GM18909 (cell line): ENCODE measurements around the gene RANBP1.

Experiments
- ATAC-seq: cut with Tn5 transposase; IDR thresholded peaks from one replicate; pipeline ENCODE4 v1.9.1; 2021; ENCODE audit warnings: mild to moderate bottlenecking; ENCODE audit not compliant: unreplicated experiment, poor library complexity

RANBP1 gene

DNA sequence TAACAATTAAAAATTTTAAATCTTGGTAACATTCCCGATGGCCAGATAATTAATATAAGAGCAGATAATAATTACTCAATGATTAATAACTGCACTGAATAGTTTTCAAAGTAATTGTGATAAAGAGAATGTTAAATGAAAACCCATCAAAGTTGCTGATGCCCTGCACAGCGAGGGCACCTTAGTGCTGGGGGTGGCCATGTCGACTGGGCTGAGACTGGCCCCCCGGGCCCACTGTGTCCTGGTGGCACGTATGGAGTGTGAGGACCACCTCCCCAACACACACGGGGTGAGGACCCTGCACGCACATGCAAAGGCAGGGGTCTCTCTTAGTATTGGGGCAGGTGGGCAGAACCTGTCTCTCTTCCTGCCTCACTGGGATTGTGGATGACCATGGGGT is 50.0 kb downstream of the RANBP1 start:
- ATAC-seq, result no peak

DNA sequence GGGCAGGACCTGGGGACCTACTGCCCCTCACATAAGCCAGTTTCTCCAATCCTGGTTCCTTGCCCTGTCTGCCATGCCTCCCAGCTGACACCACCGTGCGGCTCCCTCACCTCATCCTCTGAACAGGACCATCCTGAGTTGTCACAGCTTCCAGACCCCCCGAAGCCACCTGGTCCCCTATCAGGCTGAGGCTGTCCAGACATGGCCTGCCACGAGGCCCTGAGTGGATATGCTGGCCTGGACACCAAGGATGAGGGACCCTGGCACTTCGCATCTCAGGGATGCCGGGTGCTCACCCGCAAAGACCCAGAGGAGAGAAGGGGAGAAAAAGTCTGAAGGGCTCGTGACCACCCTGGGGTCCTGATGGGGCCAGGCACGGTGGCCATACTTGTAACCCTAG is 50.8 kb downstream of the RANBP1 start:
- ATAC-seq, result no peak

DNA sequence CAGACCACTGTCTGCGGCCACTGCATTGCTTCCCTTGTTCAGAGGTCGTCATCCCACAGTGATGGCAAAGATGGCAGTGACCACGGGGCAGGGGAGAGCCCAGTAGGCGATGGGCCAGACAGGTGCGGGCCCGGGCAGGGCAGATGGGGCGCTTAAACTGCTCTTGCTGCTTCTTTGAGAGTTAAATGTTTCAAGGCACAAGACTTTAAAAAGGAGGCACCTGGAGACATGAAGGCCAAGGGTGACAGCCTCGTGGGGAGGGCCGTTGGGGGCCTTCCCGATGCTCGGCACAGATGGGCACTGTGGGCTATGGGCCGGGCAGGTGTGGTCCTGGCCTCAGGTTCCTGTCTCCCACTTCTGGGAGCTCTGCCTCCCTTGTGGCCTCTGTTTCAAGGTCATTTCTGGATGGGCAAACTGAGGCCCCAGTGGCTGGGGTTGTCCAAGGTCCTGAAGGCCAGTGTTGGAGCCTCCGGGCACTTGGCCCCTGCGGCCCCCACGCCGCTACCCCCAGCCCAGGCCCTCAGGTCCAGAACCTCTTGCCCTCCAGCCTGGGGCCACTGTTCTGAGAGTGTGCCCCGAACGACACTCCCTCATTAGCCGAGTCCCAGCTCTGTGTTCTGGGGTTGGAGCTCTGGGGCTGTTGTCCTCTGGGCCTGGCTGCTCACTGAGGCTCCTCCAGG is 51.9 kb downstream of the RANBP1 start:
- ATAC-seq, result no peak

DNA sequence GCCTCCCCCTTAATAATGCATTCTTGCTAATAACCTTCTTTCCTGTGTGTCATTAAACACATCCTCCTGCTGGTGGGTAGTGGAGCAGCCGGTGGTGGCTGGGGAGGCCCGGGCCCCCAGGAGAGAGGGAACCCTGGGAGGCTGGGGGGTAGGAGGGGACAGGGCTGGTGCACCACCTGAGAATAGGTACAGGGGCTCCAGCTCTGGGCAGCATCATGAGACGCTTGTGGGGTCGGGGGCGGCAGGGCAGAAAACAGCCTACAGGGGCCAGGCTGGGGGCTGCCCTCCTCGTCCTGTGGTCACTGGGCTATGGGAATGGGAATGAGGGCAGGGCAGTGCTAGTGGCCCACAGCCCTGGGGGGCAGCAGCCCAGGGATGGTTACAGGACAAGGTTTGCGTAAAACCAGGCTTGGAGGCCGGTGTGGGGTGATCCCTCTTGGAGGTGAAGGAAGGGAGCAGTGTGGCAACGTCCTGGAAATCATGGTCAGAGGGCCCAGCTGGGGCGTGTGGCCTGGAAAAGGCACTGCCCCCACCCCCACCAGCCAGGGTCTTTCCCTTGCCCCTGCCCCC is 53.4 kb downstream of the RANBP1 start:
- no peak for ATAC-seq

DNA sequence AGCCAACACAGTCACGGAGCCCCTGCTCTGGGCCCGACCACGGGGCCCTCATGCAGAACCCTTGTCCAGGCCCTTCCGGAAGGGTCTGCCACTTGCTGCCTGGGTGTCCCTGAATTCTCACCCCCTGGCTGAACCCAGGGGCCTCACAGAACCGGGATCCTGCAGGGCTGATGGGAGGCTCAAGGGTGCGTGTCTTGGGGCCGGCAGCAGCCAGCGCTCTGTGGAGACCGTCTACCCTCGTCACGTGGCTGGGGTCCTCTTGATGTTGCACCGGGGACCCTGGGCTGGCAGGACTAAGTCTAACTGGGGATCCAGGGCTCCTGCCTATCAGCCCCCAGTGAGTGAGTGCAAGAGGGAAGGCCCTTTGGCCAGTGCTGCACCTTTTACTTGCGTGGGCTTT is 54.3 kb downstream of the RANBP1 start:
- ATAC-seq, result no peak

DNA sequence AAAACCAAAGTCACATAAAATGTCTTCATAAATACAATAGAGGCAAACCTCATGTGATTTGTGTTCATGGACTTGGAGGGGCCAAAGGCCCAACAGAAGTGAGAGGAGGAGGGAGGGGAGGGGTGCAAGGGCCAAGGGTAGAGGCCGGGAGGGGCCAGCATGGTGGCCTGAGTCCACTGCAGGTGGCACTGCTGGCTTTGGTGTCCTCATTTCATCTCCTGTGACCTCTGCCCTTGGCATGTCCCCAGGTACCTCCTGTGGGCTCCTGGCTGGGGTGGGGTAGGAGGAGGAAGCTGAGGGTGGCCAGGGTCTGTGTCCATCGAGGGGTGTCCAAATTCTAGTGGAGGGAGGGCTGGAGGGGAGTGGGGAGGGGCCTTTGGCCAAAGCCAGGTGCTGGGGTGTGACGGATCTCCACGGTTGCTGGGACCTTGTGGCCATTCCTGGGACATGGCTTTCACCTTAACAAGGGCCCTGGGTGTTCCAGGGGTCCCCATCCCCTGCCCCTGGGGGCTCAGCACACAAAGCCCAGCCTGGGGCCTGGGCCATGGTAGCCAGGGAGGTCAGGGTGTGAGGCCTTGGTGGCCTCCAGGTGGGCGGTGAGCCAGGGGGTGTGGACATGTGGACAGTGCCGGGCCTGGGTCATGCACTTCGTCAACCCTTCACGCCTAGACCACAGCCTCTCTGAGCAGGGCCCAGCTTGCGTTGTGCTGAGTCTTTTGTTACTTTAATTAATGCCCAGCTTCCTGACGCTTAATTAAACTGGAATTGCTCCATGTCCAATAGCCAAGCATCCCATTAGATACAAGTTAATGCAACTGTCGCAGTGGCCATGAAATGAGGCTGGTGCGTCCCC is 55.6 kb downstream of the RANBP1 start:
- no peak for ATAC-seq

DNA sequence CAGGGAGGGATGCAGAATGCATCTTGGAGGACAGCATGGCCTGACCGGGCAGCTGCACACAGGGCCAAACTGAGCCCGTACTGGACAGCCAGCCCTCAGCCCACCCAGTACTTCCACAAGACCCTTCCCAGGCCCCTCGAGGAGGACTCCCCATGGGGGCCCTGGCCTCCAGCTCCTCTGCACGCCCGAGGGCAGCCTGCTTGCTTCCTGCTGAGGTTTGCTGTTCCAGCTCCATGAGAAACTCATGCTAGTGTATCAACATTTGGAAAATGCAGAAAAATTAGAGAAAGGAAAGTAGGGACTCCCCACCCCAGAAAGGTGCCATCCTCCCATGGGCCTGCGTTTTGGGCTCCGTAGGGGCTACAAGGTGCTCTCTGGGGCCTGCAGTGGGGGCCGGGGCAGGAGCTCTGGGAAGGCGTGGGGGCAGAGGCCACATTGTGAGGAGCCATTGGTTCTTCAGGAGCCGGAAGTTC is 56.3 kb downstream of the RANBP1 start:
- no peak for ATAC-seq

DNA sequence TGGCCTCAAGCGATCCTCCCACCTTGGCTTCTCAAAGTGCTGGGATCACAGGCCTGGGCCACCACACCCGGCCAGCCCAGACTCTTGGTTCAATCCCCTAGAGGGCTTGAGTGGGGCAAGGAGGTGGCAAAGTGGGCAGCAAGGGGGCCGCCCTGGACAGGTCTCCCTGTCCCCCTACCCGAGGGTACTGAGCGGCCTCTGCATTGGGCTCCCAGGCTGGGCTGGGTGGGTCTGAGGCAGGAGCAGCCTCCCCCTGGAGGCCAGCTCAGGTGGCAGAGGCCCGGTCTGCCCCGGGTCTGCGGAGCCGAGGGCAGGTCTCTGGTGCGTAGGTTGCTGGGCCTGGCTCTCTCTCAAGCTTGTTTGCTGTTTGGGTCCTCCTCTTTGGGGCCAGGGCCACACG is 57.3 kb downstream of the RANBP1 start:
- no peak for ATAC-seq

DNA sequence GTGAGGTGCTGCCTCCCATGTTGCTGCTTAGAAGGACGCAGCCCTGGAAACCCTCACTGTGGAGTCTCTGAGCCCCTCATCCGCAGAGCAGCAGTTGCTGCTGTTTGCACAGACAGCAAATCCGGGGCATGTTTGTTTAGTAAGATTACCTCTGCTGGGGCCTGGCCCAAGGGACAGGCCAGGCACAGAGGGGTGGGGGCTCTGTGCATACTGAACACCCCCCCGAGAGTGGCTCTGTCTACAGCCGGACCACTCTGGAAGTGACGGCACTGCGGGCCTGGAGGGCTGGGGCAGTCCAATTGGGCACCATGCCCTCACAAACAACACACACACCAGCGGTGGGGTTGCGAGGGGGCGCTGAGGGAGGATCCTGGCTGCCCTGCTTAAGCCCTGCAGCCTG is 57.9 kb downstream of the RANBP1 start:
- no peak for ATAC-seq

DNA sequence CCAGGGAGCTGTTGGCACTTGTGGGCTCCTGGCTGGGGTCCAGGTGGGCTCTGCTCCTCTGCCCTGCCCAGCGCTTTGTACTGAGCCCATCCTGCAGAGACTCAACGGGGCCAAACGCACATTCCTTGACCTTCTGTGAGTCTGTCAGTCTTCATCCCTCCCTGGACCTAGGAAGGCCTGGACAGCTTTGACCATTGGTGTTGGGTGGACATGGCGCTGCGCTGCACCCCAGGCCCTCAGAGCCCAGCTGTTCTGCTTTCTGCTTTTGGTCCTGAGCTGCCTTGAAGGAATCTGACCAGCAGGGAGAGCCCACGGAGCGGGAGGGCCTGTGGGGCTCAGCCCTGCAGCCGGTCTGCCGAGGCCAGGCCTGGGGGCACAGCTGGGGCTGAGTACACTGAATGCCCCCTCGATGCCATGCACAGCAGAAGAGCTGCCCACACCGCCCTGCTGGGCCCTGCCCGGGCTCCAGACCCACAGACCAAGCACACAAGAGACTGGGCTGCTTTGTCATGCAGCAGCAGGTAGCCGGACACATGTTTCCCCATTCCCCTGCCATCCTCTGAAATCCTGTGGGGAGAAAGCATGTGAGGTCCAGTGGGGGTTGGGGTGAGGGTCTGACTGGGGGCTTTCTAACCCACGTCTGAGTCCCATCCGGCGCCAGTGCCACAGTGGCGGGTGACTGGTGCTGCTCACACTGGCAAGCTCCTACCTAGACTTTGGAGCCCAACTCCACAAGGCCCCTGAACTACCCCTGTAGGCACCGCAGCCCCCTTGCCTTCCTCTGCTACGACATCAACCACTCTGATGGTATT is 59.1 kb downstream of the RANBP1 start:
- ATAC-seq, result no peak

DNA sequence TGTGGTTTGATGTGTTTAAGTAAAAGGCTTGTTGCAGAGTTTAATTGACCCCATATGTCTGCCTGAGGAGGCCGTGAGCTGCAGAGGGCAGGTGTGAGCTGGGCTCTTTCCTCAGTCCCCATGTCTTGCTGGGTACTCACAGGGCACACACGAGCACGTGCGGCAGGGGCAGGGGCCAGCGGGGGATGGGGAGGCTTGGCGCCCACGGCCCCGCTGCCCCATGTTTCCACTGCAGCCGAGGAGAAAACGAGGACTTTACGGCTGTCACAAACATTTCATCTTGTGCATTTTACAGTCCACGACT is 59.6 kb downstream of the RANBP1 start:
- no peak for ATAC-seq

DNA sequence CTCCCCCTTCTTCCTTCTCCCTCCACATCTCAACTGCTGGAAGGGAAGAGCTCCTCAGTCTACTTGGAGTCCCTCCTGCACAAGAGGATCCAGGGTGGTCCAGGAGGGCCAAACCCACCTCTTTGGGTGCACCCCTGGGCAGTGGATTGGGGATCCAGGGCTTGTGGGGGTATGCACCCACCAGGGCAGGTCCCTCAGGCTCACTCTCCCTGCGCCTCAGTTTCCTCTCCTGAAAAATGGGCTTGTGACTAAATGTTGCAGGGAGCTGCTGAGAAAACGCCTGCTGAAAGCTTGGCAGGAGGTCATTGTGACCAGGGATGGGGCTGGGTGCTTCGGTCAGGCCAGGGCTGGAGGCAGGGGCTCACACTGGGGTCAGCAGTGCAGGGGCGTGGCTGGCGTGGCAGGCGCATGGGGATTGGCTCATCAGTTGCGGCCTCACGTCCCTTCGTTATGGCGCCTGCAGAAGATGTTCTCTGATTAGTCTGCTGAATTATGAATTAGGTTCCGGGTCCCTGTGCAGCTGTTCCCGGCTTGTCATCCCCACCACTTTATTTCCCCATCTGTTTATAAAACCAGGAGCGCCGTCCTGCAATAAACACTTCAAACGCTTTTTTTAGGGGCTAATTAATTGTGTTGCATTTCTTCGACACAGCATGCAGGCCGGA is 60.6 kb downstream of the RANBP1 start:
- no peak for ATAC-seq
